ENCODE measurements around the gene OR6J1.
"Not testable (repeated sequence)": the region's sequence is repeated elsewhere in the genome, so short reads cannot be mapped to it uniquely, and the experiment has no call there.

The OR6J1 gene
- 0 to 0.09 (median 0) reads per million in 3 donors for total RNA-seq

DNA sequence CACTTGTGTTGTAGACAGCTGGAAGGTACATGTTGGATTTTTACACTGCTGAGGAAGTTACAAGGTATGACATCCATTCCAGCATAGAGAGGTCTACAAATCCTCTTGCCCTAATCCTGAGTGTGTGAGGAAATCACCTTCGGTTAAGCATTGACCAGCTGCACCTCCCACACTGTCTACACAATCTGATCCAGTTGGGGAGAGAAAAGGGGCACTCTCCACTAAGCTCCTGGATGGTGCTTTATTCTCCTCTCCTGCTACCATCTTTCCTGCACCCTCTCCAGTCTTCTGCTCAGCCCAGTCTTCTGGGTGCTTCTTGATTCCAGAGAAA is at the start of gene OR6J1:
Gene OR6J1, minus strand, starts transcription at position 48 of the 331 bp plus-strand sequence. CDS start 9,541 bp downstream, outside the sequence.
- no peak within 1 kb of the TSS for H3K27ac ChIP-seq (ENCODE audit: insufficient read depth, low read length, poor library complexity, severe bottlenecking)
- no peaks in the 10 kb centered on the region for H3K9me3 ChIP-seq (ENCODE audit: control insufficient read depth, low read length)
- H3K4me1 ChIP-seq (ENCODE audit: control insufficient read depth, insufficient read depth, low read length, poor library complexity, severe bottlenecking): no peaks in the 10 kb centered on the region

DNA sequence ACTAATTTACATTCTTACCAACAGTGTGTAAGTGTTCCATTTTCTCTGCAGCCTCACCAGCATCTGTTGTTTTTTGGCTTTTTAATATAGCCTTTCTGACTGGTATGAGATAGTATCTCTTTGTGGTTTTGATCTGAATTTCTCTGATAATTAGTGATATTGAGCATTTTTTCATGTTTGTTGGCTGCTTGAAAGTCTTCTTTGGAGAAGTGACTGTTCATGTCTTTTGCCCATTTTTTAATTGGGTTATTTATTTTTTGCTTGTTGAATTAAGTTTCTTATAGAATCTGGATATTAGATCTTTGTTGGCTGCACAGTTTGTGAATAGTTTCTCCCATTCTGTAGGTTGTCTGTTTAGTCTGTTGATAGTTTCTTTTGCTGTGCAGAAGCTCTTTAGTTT is 48.0 kb upstream of the OR6J1 start:
- DNase-seq: no peak
- Histone ChIP-seq H3K27ac (ENCODE audit: insufficient read depth, low read length, poor library complexity, severe bottlenecking) (no peak overlapping the region), H3K4me3 (ENCODE audit: insufficient read depth, low read depth, low read length, poor library complexity, severe bottlenecking) (no peak overlapping the region), H3K36me3 (ENCODE audit: control insufficient read depth, insufficient read depth, low read length) (no peaks in the 10 kb centered on the region), H3K9me3 (ENCODE audit: control insufficient read depth, low read length) (no peaks in the 10 kb centered on the region), H3K4me1 (ENCODE audit: control insufficient read depth, insufficient read depth, low read length, poor library complexity, severe bottlenecking) (no peaks in the 10 kb centered on the region), H3K27me3 (replicated peaks; ENCODE audit: control insufficient read depth, insufficient read depth, low read length, poor library complexity, severe bottlenecking) (no peaks in the 10 kb centered on the region)

More for the DNA sequence above, at the start of gene OR6J1:
- no peak for DNase-seq
- no peaks in the 10 kb centered on the region for H3K27me3 ChIP-seq (replicated peaks; ENCODE audit: control insufficient read depth, insufficient read depth, low read length, poor library complexity, severe bottlenecking)
- no peak within 1 kb of the TSS for H3K4me3 ChIP-seq (ENCODE audit: insufficient read depth, low read depth, low read length, poor library complexity, severe bottlenecking)
- no peaks in the 10 kb centered on the region for H3K36me3 ChIP-seq (ENCODE audit: control insufficient read depth, insufficient read depth, low read length)

DNA sequence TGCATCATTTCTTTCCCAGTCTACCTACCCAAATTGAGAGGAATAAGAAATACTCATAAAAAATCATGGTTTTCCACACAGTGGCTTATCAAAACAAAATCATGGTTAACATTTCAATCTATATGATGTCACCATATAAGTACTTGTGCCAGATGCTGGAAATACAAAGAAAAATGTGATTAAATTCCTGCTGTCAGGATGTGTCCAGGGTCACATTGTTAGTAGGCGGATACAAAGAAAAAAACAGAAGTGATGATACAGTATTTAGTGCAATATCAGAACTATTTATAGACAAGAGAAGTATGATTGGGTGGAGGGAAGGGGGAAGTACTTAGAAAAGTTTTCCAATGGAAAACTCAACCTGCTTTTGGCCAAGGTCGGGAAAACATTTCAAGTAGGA is 47.0 kb upstream of the OR6J1 start:
- Histone ChIP-seq H3K9me3 (ENCODE audit: control insufficient read depth, low read length) (no peaks in the 10 kb centered on the region), H3K4me1 (ENCODE audit: control insufficient read depth, insufficient read depth, low read length, poor library complexity, severe bottlenecking) (no peaks in the 10 kb centered on the region), H3K27ac (ENCODE audit: insufficient read depth, low read length, poor library complexity, severe bottlenecking) (no peak overlapping the region), H3K36me3 (ENCODE audit: control insufficient read depth, insufficient read depth, low read length) (no peaks in the 10 kb centered on the region), H3K4me3 (ENCODE audit: insufficient read depth, low read depth, low read length, poor library complexity, severe bottlenecking) (no peak overlapping the region), H3K27me3 (replicated peaks; ENCODE audit: control insufficient read depth, insufficient read depth, low read length, poor library complexity, severe bottlenecking) (no peaks in the 10 kb centered on the region)
- DNase-seq: no peak

DNA sequence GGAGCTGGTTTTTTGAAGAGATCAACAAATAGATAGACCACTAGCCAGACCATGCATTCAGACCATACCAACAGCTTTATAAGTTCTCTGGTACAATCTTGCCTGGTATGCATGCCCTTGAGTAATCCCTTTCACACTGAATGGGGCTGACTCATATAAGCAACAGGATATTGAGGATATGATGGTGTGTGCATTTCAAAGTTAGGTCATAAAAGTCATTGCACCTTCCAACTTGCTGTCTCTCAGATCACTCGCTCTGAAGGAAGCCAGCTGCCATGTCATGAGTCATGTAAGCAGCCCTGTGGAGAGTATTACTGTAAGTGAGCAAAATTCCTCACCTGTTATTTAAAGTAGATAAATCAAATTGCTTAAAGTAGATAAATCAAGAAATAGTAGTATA is 45.0 kb upstream of the OR6J1 start:
- H3K4me3 ChIP-seq (ENCODE audit: insufficient read depth, low read depth, low read length, poor library complexity, severe bottlenecking): no peak overlapping the region
- H3K9me3 ChIP-seq (ENCODE audit: control insufficient read depth, low read length): no peaks in the 10 kb centered on the region
- DNase-seq: no peak
- H3K27me3 ChIP-seq (replicated peaks; ENCODE audit: control insufficient read depth, insufficient read depth, low read length, poor library complexity, severe bottlenecking): no peaks in the 10 kb centered on the region
- H3K4me1 ChIP-seq (ENCODE audit: control insufficient read depth, insufficient read depth, low read length, poor library complexity, severe bottlenecking): no peaks in the 10 kb centered on the region
- H3K27ac ChIP-seq (ENCODE audit: insufficient read depth, low read length, poor library complexity, severe bottlenecking): no peak overlapping the region
- no peaks in the 10 kb centered on the region for H3K36me3 ChIP-seq (ENCODE audit: control insufficient read depth, insufficient read depth, low read length)

DNA sequence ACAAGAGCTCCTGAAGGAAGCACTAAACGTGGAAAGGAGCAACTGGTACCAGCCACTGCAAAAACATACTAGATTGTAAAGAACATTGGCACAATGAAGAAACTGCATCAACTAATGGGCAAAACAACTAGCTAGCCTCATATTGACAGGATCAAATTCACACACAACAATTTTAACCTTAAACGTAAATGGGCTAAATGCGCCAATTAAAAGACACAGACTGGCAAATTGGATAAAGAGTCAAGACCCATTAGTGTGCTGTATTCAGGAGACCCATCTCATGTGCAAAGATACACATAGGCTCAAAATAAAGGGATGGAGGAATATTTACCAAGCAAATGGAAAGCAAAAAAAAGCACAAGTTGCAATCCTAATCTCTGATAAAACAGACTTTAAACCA is 43.8 kb upstream of the OR6J1 start:
- H3K36me3 ChIP-seq (ENCODE audit: control insufficient read depth, insufficient read depth, low read length); DNase-seq; H3K27me3 ChIP-seq (replicated peaks; ENCODE audit: control insufficient read depth, insufficient read depth, low read length, poor library complexity, severe bottlenecking); H3K9me3 ChIP-seq (ENCODE audit: control insufficient read depth, low read length); H3K4me1 ChIP-seq (ENCODE audit: control insufficient read depth, insufficient read depth, low read length, poor library complexity, severe bottlenecking); H3K4me3 ChIP-seq (ENCODE audit: insufficient read depth, low read depth, low read length, poor library complexity, severe bottlenecking); H3K27ac ChIP-seq (ENCODE audit: insufficient read depth, low read length, poor library complexity, severe bottlenecking): not testable (repeated sequence)

DNA sequence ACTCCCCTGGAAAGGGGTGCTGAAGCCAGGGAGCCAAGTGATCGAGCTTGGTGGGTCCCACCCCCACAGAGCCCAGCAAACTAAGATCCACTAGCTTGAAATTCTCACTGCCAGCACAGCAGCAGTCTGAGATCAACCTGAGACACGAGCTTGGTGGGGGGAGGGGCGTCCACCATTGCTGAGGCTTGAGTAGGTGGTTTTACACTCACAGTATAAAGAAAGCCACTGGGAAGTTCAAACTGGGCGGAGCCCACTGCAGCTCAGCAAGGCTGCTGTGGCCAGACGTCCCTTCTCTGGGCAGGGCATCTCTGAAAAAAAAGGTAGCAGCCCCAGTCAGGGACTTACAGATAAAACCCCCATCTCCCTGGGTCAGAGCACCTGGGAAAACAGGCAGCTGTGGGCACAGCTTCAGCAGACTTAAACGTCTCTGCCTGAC is 42.0 kb upstream of the OR6J1 start:
- not testable (repeated sequence) for H3K4me1 ChIP-seq (ENCODE audit: control insufficient read depth, insufficient read depth, low read length, poor library complexity, severe bottlenecking); H3K36me3 ChIP-seq (ENCODE audit: control insufficient read depth, insufficient read depth, low read length); H3K27ac ChIP-seq (ENCODE audit: insufficient read depth, low read length, poor library complexity, severe bottlenecking); H3K27me3 ChIP-seq (replicated peaks; ENCODE audit: control insufficient read depth, insufficient read depth, low read length, poor library complexity, severe bottlenecking); H3K4me3 ChIP-seq (ENCODE audit: insufficient read depth, low read depth, low read length, poor library complexity, severe bottlenecking); H3K9me3 ChIP-seq (ENCODE audit: control insufficient read depth, low read length); DNase-seq

DNA sequence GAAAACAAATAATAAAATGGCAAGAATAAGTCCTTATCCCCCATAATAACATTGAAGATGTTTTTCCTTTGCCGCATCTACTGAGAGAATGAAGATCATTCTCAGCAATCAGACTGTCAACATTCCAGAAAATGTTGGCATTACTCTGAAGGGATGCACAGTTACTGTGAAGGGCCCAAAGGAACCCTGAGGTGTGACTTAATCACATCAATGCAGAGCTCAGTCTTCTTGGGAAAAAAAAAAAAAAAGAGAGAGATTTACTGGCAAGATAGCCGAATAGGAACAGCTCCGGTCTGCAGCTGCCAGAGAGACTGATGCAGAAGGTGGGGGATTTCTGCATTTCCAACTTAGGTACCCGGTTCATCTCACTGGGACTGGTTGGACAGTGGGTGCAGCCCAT is 41.3 kb upstream of the OR6J1 start:
- Histone ChIP-seq H3K4me3 (ENCODE audit: insufficient read depth, low read depth, low read length, poor library complexity, severe bottlenecking) (no peak overlapping the region), H3K27me3 (replicated peaks; ENCODE audit: control insufficient read depth, insufficient read depth, low read length, poor library complexity, severe bottlenecking) (no peaks in the 10 kb centered on the region), H3K9me3 (ENCODE audit: control insufficient read depth, low read length) (no peaks in the 10 kb centered on the region), H3K27ac (ENCODE audit: insufficient read depth, low read length, poor library complexity, severe bottlenecking) (no peak overlapping the region), H3K4me1 (ENCODE audit: control insufficient read depth, insufficient read depth, low read length, poor library complexity, severe bottlenecking) (no peaks in the 10 kb centered on the region), H3K36me3 (ENCODE audit: control insufficient read depth, insufficient read depth, low read length) (no peaks in the 10 kb centered on the region)
- DNase-seq: no peak

DNA sequence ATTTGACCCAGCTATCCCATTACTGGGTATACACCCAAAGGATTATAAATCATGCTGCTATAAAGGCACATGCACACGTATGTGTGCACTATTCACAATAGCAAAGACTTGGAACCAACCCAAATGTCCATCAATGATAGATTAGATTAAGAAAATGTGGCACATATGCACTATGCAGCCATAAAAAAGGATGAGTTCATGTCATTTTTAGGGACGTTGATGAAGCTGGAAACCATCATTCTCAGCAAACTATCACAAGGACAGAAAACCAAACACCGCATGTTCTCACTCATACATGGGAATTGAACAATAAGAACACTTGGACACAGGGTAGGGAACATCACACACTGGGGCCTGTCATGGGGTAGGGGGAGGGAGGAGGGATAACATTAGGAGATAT is 39.3 kb upstream of the OR6J1 start:
- H3K4me1 ChIP-seq (ENCODE audit: control insufficient read depth, insufficient read depth, low read length, poor library complexity, severe bottlenecking); H3K27ac ChIP-seq (ENCODE audit: insufficient read depth, low read length, poor library complexity, severe bottlenecking); H3K27me3 ChIP-seq (replicated peaks; ENCODE audit: control insufficient read depth, insufficient read depth, low read length, poor library complexity, severe bottlenecking); H3K4me3 ChIP-seq (ENCODE audit: insufficient read depth, low read depth, low read length, poor library complexity, severe bottlenecking); DNase-seq; H3K9me3 ChIP-seq (ENCODE audit: control insufficient read depth, low read length); H3K36me3 ChIP-seq (ENCODE audit: control insufficient read depth, insufficient read depth, low read length): not testable (repeated sequence)

DNA sequence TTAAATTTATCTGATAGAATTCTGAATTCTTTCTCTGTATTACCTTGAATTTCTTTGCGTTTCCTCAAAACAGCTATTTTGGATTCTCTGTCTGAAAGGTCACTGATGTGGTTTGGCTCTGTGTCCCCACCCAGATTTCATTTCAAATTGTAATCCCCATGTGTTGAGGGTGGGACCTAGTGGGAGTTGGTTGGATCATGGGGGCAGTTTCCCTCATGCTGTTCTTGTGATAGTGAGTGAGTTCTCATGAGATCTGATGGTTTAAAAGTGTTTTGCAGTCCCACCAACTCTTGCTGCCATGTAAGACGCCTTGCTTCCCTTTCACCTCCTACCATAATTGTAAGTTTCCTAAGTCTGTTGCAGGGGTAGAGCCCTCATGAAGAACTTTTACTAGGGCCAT is 34.1 kb upstream of the OR6J1 start:
- Histone ChIP-seq H3K36me3 (ENCODE audit: control insufficient read depth, insufficient read depth, low read length) (no peaks in the 10 kb centered on the region), H3K9me3 (ENCODE audit: control insufficient read depth, low read length) (no peaks in the 10 kb centered on the region), H3K4me1 (ENCODE audit: control insufficient read depth, insufficient read depth, low read length, poor library complexity, severe bottlenecking) (no peaks in the 10 kb centered on the region), H3K4me3 (ENCODE audit: insufficient read depth, low read depth, low read length, poor library complexity, severe bottlenecking) (no peak overlapping the region), H3K27ac (ENCODE audit: insufficient read depth, low read length, poor library complexity, severe bottlenecking) (no peak overlapping the region), H3K27me3 (replicated peaks; ENCODE audit: control insufficient read depth, insufficient read depth, low read length, poor library complexity, severe bottlenecking) (peaks cover 9% of the 10 kb centered on the region)
- DNase-seq: no peak

DNA sequence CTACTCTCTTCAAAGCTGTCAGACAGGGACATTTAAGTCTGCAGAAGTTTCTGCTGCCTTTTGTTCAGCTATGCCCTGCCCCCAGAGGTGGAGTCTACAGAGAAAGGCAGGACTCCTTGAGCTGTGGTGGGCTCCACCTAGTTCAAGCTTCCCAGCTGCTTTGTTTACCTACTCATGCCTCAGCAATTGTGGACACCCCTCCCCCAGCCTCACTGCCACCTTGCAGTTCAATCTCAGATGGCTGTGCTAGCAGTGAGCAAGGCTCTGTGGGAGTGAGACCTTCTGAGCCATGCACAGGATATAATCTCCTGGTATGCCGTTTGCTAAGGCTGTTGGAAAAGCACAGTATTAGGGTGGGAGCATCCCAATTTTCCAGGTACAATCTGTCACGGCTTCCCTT is 33.4 kb upstream of the OR6J1 start:
- H3K27ac ChIP-seq (ENCODE audit: insufficient read depth, low read length, poor library complexity, severe bottlenecking); H3K27me3 ChIP-seq (replicated peaks; ENCODE audit: control insufficient read depth, insufficient read depth, low read length, poor library complexity, severe bottlenecking); H3K36me3 ChIP-seq (ENCODE audit: control insufficient read depth, insufficient read depth, low read length); DNase-seq; H3K9me3 ChIP-seq (ENCODE audit: control insufficient read depth, low read length); H3K4me1 ChIP-seq (ENCODE audit: control insufficient read depth, insufficient read depth, low read length, poor library complexity, severe bottlenecking); H3K4me3 ChIP-seq (ENCODE audit: insufficient read depth, low read depth, low read length, poor library complexity, severe bottlenecking): not testable (repeated sequence)

DNA sequence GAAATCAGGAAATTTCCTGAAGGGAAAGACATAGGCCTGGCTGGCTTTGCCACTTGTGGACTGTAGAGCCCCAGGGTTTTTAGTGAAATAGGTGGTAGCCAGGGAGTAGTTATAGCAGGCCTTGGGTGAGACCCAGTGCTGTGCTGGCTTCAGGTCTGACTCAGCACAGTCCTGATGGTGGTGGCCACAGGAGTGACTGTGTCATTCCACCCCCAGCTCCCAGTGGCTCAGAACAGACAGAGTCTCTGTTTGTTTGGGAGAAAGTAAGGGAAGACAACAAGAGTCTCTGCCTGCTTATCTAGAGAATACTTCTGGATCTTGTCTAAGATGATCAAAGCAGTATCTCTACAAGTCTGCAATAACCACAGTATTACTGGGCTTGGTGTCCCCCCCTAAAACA is 27.5 kb upstream of the OR6J1 start:
- Histone ChIP-seq H3K4me1 (ENCODE audit: control insufficient read depth, insufficient read depth, low read length, poor library complexity, severe bottlenecking) (no peaks in the 10 kb centered on the region), H3K27ac (ENCODE audit: insufficient read depth, low read length, poor library complexity, severe bottlenecking) (no peak overlapping the region), H3K36me3 (ENCODE audit: control insufficient read depth, insufficient read depth, low read length) (no peaks in the 10 kb centered on the region), H3K27me3 (replicated peaks; ENCODE audit: control insufficient read depth, insufficient read depth, low read length, poor library complexity, severe bottlenecking) (no peaks in the 10 kb centered on the region), H3K9me3 (ENCODE audit: control insufficient read depth, low read length) (no peaks in the 10 kb centered on the region), H3K4me3 (ENCODE audit: insufficient read depth, low read depth, low read length, poor library complexity, severe bottlenecking) (no peak overlapping the region)
- no peak for DNase-seq
